AG09309 (cell line): ENCODE results near the gene NUDT16L1.

Experiments
- DNase-seq: peaks from one replicate; pipeline ENCODE4 v3.0.0-alpha.2; 2010; ENCODE audit warnings: low read depth
- H3K4me3 ChIP-seq: 2 replicates; pipeline ENCODE4 v1.5.1; 2011; ENCODE audit warnings: mild to moderate bottlenecking, low read depth, low read length, moderate library complexity; ENCODE audit not compliant: control insufficient read depth
- CTCF ChIP-seq: IDR thresholded peaks from 2 replicates; pipeline ENCODE4 v1.5.1; 2011; ENCODE audit warnings: mild to moderate bottlenecking, low read depth, low read length, inconsistent platforms; ENCODE audit not compliant: insufficient read depth, control insufficient read depth; ENCODE audit errors: missing control alignments

Gene NUDT16L1

GRCh38 chr16:4674926-4675530 is 18.3 kb upstream of the NUDT16L1 start:
- DNase-seq, result no peak
- no peak for TF ChIP-seq CTCF
- no peak overlapping the region for H3K4me3 ChIP-seq

GRCh38 chr16:4675864-4676786 is 17.2 kb upstream of the NUDT16L1 start:
- no peak overlapping the region for H3K4me3 ChIP-seq
- DNase-seq, result no peak
- no peak for TF ChIP-seq CTCF

GRCh38 chr16:4676831-4677230 is 16.5 kb upstream of the NUDT16L1 start:
- no peak for DNase-seq
- no peak overlapping the region for H3K4me3 ChIP-seq
- TF ChIP-seq CTCF, result no peak

- H3K4me3 ChIP-seq, result no peak overlapping the region
- TF ChIP-seq CTCF, result no peak
Measured at GRCh38 chr16:4677390-4677789, 16.0 kb upstream of the NUDT16L1 start.

GRCh38 chr16:4677994-4678393 is 15.4 kb upstream of the NUDT16L1 start:
- no peak overlapping the region for H3K4me3 ChIP-seq
- no peak for TF ChIP-seq CTCF
- DNase-seq, result no peak

More at GRCh38 chr16:4677390-4677789, 16.0 kb upstream of the NUDT16L1 start:
- no peak for DNase-seq

- no peak overlapping the region for H3K4me3 ChIP-seq
- TF ChIP-seq CTCF, result no peak
- DNase-seq, result no peak
Measured at GRCh38 chr16:4678596-4678995, 14.8 kb upstream of the NUDT16L1 start.
